Measurements from ENCODE around the gene LRPAP1.
"Not testable (repeated sequence)": the region's sequence is repeated elsewhere in the genome, so short reads cannot be mapped to it uniquely, and the experiment has no call there.

GRCh38 chr4:3578052-3578451, 45.8 kb upstream of the LRPAP1 start:
- not testable (repeated sequence) for TF ChIP-seq EZH2 (IDR thresholded peaks at IDR 0.05; ENCODE audit: borderline replicate concordance, insufficient read depth, low read length, poor library complexity, severe bottlenecking); CTCF (IDR thresholded peaks at IDR 0.05; ENCODE audit: poor library complexity, severe bottlenecking); EP300 (conservative IDR thresholded peaks at IDR 0.05; ENCODE audit: poor library complexity, severe bottlenecking)
